RKO (cell line): ENCODE data around the gene NXPE2.

Source experiments
- DNase-seq: peaks from one replicate; pipeline ENCODE4 v3.0.0-alpha.2; 2016; ENCODE audit warnings: low spot score

The NXPE2 gene

GRCh38 chr11:114745150-114745671, 66.9 kb downstream of the NXPE2 start:
- DNase-seq = no peak

- no peak for DNase-seq
Measured at GRCh38 chr11:114746013-114746412, 67.7 kb downstream of the NXPE2 start.
